Aorta (tissue), 4 donors: Measurements from ENCODE around the gene CFAP107. TPM values are rescaled to one million over a fixed set of nuclear protein-coding genes. Genes with fewer than 3 reads are reported as not detected.

Source experiments
- polyA plus RNA-seq, 2 donors: library from polyadenylated mRNA; stranded (reverse); fragments of 200-250 nt; gene quantifications; one replicate each; pipeline ENCODE4 v1.2.3, GENCODE V29; 2013
- total RNA-seq, 2 donors: library from RNA; stranded (reverse); fragmentation: NEBNext Ultra II Directional; extraction: Animal tissue kit (Norgen Biotek cat#: 25700); gene quantifications; one replicate each; pipeline ENCODE4 v1.2.1, GENCODE V29; 2021
- donor health status: healthy with polysubstance abuse.
- donor health status: Bipolar disorder and iron deficiency.
- donor health status: DM: no; HTN: no; CAD: no.
- donor health status: DM: yes; HTN: yes; CAD: no.

The CFAP107 gene
- total and polyA plus RNA-seq, 4 donors = not detected

Other genes starting within 250 kb of the CFAP107 start
- 100 to 1,000 TPM; 117 to 325 TPM for gene DHRS3, start 128.0 kb upstream of the CFAP107 start, total RNA-seq
- gene DHRS3, start 128.0 kb upstream of the CFAP107 start, polyA plus RNA-seq = 10 to 100 TPM; 27.5 to 57.7 TPM
- not detected for gene AADACL4, start 102.1 kb upstream of the CFAP107 start, total RNA-seq
- not detected for gene AADACL4, start 102.1 kb upstream of the CFAP107 start, polyA plus RNA-seq
- not detected for gene AADACL3, start 30.1 kb upstream of the CFAP107 start, total RNA-seq
- not detected for gene AADACL3, start 30.1 kb upstream of the CFAP107 start, polyA plus RNA-seq
- gene PRAMEF12, start 27.5 kb downstream of the CFAP107 start, total RNA-seq = not detected
- gene PRAMEF12, start 27.5 kb downstream of the CFAP107 start, polyA plus RNA-seq = not detected
- gene PRAMEF1, start 45.2 kb downstream of the CFAP107 start, total RNA-seq = not detected
- gene PRAMEF1, start 45.2 kb downstream of the CFAP107 start, polyA plus RNA-seq = not detected
- gene PRAMEF11, start 85.2 kb downstream of the CFAP107 start, total RNA-seq = not detected
- gene PRAMEF11, start 85.2 kb downstream of the CFAP107 start, polyA plus RNA-seq = not detected
- not detected for gene HNRNPCL1, start 102.5 kb downstream of the CFAP107 start, total RNA-seq
- gene HNRNPCL1, start 102.5 kb downstream of the CFAP107 start, polyA plus RNA-seq = not detected
- gene PRAMEF2, start 110.9 kb downstream of the CFAP107 start, total RNA-seq = not detected
- gene PRAMEF2, start 110.9 kb downstream of the CFAP107 start, polyA plus RNA-seq = not detected
- not detected for gene PRAMEF4, start 140.0 kb downstream of the CFAP107 start, total RNA-seq
- gene PRAMEF4, start 140.0 kb downstream of the CFAP107 start, polyA plus RNA-seq = not detected
- not detected for gene PRAMEF10, start 152.1 kb downstream of the CFAP107 start, total RNA-seq
- not detected for gene PRAMEF10, start 152.1 kb downstream of the CFAP107 start, polyA plus RNA-seq
- not detected for gene PRAMEF7, start 170.4 kb downstream of the CFAP107 start, total RNA-seq
- gene PRAMEF7, start 170.4 kb downstream of the CFAP107 start, polyA plus RNA-seq = under 1 TPM in 1 of 2 donors, not detected in 1; 0.20 TPM
- not detected for gene PRAMEF6, start 201.4 kb downstream of the CFAP107 start, total RNA-seq
- gene PRAMEF6, start 201.4 kb downstream of the CFAP107 start, polyA plus RNA-seq = not detected